GM10248 (cell line): Measurements from ENCODE around the gene ARHGEF19.

ENCODE experiments used
- CTCF ChIA-PET: fragments of 300-600 bp; sonication (Branson Sonifier 250); formaldehyde crosslinking; extraction: SDS; loops from one replicate; lab custom pipeline; 2021; ENCODE audit warnings: antibody characterized with exemption; lab: Yijun Ruan, JAX
- POLR2A ChIA-PET: fragments of 350-650 bp; sonication (Branson Sonifier 250); formaldehyde crosslinking; extraction: SDS; loops from one replicate; lab custom pipeline; 2020; ENCODE audit warnings: antibody characterized with exemption; lab: Yijun Ruan, JAX
- DNase-seq: peaks from one replicate; pipeline ENCODE4 v3.0.0; 2012; ENCODE audit errors: extremely low spot score
- TF ChIP-seq, protein P1 (sequence below): IDR thresholded peaks from 2 replicates; pipeline ENCODE4 v1.5.1; 2012; ENCODE audit warnings: mild to moderate bottlenecking, low read depth; ENCODE audit errors: extremely low read depth, missing control alignments, control extremely low read depth

The ARHGEF19 gene

DNA sequence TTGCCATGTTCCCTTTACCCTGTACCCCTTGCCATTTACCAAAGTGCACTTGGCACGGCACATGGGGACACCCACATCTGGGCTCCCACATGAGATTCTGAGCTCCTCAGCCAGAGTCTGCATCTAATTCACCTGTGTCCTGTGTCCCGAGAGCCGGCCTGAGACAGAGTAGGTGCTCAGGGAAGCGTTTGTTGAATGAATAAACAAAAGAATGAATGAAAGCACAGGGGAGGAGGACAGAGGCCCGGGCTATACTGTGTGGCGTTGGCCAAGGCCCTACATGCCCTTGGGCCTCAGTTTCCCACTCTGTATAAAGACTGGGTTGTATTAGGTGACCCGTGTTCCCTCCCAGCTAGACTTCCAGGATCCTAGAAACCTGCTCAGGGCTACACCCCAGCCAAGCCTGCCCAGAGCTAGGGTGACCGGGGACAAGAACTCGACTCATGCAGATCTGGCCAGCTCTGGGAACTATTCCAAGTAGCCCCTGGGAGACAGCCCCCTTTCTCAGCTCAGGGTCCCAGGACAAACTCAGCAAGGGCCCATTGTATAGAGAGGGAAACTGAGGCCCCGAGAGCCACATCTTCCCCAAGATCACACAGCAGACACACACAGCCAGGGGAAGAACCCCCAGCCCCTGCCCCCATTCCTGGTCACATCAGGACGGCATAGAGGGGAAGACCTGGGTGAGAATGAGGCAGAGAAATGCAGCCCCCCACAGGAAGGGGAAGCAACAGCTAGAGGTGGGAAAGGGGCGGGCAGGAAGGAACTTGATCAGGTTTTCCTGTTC, 62.6 kb downstream of the ARHGEF19 start:
- TF ChIP-seq, protein P1, sequence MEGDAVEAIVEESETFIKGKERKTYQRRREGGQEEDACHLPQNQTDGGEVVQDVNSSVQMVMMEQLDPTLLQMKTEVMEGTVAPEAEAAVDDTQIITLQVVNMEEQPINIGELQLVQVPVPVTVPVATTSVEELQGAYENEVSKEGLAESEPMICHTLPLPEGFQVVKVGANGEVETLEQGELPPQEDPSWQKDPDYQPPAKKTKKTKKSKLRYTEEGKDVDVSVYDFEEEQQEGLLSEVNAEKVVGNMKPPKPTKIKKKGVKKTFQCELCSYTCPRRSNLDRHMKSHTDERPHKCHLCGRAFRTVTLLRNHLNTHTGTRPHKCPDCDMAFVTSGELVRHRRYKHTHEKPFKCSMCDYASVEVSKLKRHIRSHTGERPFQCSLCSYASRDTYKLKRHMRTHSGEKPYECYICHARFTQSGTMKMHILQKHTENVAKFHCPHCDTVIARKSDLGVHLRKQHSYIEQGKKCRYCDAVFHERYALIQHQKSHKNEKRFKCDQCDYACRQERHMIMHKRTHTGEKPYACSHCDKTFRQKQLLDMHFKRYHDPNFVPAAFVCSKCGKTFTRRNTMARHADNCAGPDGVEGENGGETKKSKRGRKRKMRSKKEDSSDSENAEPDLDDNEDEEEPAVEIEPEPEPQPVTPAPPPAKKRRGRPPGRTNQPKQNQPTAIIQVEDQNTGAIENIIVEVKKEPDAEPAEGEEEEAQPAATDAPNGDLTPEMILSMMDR, result no peak
- POLR2A ChIA-PET, result no interaction called here
- DNase-seq, result no peak
- CTCF ChIA-PET, result interaction anchor here (0.7 to 2.5 kb wide), 5 partner anchors 13 to 71 kb away, joined by 3 to 7 read pairs (median 3); no protein-coding TSS in a partner anchor

DNA sequence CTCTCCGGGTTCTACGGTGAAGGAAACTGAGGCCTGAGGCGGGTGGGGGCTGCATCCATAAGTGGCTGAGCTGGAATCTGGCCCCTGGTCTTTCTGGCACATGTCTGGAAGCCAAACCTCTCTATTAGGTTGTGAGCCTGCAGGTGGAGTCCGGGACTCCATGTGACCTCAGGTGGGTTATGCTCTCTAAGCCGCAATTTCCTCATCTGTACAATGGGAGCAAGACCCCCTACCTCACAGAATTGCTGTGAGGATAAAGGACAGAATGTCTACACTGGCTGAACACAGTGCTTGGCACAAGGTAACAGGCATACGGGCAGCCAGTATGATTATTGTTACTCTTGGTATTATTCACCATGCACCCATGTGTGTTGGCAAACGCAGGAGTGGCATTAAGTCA, 63.3 kb downstream of the ARHGEF19 start:
- TF ChIP-seq, protein P1, result no peak
- no peak for DNase-seq
- CTCF ChIA-PET, result interaction anchor here (0.7 to 1.4 kb wide), 3 partner anchors 14 to 67 kb away, joined by 3 read pairs; no protein-coding TSS in a partner anchor
- POLR2A ChIA-PET, result no interaction called here

DNA sequence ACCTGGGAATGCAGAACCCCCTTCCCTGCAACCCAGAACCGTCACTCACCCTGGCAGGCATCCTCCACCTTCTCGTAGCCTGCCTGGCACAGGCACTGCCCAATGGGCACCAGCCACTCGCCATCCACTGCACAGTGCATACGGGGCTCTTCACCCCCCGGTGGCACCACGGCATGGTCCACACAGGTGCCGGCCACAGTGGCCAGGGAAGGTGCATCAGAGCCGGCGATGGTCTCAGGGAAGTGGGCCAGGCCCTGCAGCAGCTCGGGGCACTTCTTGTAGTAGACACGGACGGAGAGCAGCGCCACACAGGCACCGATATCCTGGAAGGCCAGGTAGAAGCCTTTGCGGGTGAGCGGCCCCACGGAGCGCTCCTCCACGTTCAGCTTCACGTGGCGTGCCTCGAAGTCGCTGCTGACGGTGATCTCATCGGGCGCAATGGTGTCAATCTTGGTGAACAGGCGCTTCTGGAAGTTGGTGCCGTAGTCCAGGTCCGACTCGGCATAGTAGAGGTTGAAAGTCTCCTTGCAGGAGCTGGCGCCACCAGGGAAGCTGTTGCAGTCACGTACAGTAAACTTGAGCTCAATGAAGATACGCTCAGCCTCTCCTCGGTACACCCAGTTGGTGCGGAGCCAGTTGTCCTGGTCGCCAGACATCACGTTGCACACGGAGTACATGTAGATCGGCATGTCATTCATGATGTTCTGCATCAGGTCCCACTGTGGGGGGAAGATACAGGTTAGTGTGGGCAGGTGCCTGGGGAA, 63.9 kb downstream of the ARHGEF19 start:
- ChIA-PET POLR2A (no interaction called here), CTCF (interaction anchor here (1.2 to 2.3 kb wide), 2 partner anchors 18 to 66 kb away, joined by 3 to 9 read pairs; no protein-coding TSS in a partner anchor)
- TF ChIP-seq, protein P1, result no peak

More for the DNA sequence above, 63.9 kb downstream of the ARHGEF19 start:
- no peak for DNase-seq
